Muscle of arm (tissue), 12 donors: ENCODE data around the gene TBC1D22A. TPM values are rescaled to one million over a fixed set of nuclear protein-coding genes. Genes with fewer than 3 reads are reported as not detected.
"Not testable (repeated sequence)": the region's sequence is repeated elsewhere in the genome, so short reads cannot be mapped to it uniquely, and the experiment has no call there.

Experiments used
- DNase-seq: peaks from one replicate; pipeline ENCODE4 v3.0.0-alpha.2; 2013
- polyA plus RNA-seq, 12 donors: library from polyadenylated mRNA; unstranded; fragments of 120-200 nt; gene quantifications; one replicate each; pipeline ENCODE4 v1.2.1, GENCODE V29; 2013; ENCODE audit not compliant: insufficient read length in 12 of 12

Gene TBC1D22A
- polyA plus RNA-seq, 12 donors: 10.3 to 18.0 (median 13.1) TPM; not detected in 1

GRCh38 chr22:47042116-47042825 lies 279.8 kb downstream of the TBC1D22A start:
- no peak for DNase-seq

DNA sequence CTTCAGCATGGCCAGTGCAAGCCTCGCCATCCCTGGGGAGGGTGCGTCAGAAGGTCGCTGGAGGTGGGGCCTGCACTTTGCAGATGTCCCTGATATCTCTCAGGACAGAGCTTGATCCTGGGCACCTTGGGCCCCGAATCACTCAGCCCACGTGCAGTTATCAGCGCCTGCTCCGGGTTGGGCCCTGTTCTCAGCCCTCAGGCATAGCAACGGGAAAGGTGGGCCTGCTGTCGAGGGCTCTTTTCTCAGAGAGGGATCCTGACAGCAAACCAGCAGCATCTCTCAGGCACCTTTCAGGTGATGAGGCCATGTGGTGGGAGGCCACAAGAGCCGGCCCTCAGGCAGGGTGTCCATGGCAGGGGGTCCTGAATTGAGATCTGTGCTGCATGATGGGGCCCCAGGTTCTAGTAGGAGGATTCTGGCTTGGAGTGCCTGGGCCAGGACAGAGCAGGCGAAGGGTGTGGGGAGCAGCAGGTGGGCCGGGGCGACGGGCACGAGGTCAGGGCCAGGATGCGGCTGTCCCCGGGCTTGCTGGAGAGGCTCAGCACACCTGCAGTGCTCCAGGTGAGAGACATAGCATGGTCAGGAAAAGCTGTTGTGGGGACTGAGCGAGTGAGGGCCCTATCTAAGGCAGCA lies 280.5 kb downstream of the TBC1D22A start:
- no peak for DNase-seq

- no peak for DNase-seq
Observed at GRCh38 chr22:47043835-47044721, 281.6 kb downstream of the TBC1D22A start.

- no peak for DNase-seq
Observed at GRCh38 chr22:47044722-47045535, 282.5 kb downstream of the TBC1D22A start.

GRCh38 chr22:47045691-47046410 lies 283.4 kb downstream of the TBC1D22A start:
- no peak for DNase-seq

DNA sequence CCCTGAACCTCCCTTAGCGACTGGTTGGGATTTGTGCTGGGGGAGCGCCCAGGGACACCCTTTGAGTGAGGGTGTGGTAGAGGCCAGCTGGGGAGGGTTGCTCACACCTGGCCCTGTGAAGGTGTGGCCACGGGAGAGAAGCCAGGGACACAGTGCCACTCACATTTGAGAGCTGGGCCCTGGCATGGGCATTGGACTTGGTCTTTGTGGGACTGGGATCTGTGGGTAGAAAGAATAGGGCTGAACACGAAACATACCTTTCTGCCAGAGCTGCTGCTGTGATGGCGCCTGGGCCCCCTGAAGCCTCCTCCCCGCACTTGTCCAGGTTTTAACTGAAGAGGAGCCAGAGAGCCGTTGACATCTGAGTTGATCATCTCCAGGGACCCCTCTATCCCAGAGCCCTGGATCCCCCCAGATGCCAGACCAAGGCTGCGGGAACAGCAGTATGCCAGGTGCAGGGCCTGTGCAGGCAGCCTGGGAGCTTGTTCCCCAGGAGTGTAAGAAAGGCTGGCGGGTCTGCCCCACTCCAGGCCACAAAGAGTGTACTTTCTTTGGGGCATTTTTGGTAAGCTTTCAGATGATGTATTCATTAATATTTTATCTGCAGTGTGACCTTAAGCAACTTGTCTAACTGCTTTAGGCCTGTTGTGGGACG lies 284.1 kb downstream of the TBC1D22A start:
- DNase-seq: no peak

DNA sequence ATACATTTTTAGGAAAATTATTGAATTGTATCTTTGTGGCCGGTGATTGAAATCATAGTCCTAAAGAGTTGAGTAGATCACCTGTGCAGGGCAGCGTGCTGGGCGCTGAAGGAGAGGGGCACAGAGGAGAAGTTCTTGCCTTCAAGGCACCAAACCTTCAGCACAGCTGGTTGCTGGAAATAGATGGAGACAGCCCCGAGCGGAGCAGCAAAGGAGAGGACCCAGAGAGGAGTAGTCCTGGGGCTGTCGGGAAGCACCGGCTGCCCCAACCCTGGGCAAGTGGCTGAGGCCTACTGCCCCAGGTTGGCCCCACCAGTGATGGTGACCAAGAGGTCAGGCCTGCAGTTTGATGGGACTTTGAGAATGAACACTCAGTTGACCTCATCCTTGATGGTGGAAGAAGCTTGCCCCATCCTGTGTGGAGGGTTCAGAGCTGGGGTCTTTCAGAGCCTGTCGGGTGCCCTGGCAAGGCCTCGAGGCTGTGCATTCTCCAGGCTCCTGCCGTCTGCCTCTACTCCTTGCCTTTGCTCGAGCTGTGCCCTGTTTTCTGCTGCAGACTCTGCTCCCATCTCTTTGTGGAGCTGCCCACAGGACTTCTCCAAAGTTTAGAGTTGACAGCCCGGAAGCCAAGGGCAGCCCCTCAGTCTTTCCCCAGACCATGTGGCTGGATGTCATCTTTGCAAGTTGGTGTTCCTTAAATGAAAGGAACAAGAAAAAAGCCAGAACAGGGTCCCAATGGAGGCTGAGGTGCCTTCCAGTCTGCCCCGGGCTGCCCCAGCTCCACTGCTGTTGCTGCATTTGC lies 285.1 kb downstream of the TBC1D22A start:
- DNase-seq: no peak

DNA sequence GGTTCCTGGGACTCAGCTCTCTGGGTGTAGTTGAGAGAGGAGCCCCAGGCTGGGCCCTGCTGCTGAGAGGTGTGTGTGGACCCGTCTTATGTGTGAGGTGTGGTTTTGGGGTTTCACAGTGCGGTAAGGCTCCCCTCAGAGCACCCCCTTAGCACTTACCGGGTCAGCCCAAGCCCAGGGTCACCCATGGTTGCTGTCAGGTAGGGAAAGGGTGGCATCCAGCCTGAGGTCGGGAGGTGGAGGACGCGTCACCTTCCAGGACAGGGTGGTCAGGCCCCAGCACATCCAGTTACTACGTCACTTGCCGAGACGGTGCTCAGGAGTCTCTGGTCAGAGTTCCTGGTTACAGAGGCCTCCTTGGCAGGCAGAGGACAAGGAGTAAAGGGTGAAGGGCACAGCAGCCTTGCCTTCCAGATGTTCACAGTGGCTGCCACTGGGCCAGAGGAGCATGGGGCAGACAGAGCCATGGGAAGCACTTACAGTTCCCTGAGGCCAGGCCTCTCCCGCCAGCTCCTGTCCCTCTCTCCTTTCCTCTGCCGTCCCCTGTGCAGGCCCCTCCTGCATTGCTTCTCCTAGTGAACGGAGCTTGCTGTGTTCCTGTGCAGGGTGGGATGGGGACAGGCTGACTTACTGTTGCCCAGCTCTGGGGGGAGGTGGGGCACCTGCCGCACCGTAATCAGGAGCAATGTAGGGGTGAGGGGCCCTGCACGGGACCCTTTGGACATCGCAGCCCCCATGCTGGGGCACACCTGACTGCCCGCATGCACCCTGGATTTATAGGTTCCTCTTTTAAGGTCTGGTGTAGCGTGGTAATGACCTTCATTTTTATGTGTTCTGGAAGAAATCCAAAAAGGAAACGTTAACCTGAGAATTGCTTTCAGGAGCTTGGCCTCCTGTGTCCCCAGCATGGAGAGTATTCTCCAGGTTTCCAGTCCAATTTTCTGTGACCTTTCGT lies 285.9 kb downstream of the TBC1D22A start:
- no peak for DNase-seq

DNA sequence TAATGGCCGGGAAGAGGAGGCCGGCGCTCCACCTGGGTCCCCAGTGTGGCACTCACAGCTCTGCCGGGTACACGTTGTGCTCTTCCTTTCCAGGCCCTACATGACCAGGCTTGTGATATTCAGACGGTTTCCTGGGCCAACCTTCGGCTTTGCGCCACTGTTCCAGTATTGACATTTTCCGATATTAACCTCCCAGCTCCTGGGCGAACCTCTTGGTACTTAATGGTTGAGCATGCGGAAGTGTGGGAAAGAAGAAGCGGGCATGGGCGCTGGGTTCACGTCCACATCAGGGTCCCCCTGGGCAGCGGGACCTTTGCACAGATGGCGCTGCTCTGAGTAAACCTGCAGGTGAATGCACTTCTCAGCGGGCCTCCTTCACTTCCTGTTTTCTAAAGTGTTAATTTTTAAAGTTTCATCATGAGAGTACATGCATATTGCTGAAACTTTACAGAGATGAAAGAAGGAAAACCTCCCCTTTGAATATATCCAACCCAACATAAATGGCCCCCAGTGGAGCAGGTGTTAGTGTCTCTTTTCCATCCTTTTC lies 286.7 kb downstream of the TBC1D22A start:
- DNase-seq: no peak

GRCh38 chr22:47049736-47050400 lies 287.4 kb downstream of the TBC1D22A start:
- not testable (repeated sequence) for DNase-seq

GRCh38 chr22:47050401-47051051 lies 288.1 kb downstream of the TBC1D22A start:
- no peak for DNase-seq

- no peak for DNase-seq
Observed at GRCh38 chr22:47051441-47052071, 289.1 kb downstream of the TBC1D22A start.

DNA sequence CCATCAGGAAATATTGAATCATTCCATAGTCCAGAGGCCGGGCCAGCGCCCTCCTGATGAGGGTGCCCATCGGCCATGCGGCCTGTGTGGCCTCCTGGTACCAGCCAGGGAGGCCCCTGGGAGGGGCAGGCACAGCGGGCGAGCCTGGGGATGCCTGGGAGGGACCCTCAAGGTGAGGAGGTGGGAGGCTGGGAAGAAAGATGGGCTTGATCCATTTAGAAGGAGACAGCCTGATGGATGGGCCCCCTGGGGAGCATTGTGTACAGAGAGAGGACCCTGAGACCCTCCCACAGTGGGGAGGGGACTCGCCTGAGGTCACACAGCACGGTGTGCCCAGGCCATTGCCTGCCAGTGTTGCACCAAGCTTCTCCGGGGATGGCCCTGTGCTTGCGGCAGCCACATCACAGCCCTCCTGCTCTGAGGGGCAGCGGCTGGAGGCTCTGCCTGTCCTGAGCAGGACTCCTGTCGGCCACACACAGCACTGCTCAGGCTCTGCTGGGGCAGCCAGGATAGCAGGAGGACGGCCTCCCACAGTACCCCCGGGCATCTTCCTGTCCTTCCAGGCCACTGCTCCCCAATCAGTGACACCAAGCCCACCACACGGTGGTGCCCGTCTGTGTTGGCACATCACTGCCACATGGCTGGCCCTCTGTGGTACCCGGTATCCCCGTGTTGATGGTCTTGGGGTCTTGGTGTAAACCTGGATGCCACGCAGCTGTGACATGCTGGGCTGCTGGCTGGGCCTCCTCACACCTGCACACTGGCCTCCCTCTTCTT lies 290.0 kb downstream of the TBC1D22A start:
- DNase-seq: no peak

DNA sequence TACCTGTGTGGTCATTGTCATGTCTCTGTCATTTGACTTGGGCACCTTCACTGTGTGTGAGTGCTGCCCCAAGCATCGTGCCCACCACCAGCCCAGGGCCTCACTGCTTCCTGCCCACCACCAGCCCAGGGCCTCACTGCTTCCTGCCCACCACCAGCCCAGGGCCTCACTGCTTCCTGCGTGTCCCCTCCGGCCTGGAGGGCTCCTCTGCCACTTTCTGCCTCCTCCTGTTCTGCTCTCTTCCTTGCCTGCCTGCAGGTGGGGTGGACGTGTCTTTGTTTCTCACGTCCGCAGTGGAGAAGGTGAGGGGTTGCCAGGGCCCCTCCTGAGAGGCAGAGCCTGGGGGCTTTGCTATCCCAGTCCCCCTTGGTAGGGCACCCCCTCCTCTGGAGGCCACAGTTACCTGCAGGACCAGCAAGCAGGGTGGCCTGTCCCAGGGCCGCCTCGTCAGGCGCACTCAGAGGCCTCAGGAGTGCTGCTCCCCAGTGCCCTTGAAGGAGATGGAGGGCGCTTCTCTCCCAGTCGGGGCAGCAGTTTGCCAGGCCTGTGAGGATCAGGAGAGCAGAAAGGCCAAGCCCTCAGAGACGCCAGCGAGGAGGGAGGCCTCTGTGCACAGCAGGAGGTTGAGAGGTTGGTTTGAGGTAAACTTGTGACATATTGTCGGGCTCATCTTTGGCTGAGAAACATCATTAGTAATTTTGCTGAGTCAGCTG lies 290.7 kb downstream of the TBC1D22A start:
- no peak for DNase-seq

- no peak for DNase-seq
Observed at GRCh38 chr22:47053726-47054141, 291.3 kb downstream of the TBC1D22A start.
